22Rv1 (cell line): ENCODE measurements around the gene SPEG.
A peak's percentile ranks its signal among the peaks of the same experiment; 100 is the strongest.

ENCODE experiments used
- CTCF ChIP-seq: fragments of 450-650 bp; IDR thresholded peaks from 2 replicates; pipeline ENCODE4 v1.5.1; 2017; ENCODE audit warnings: mild to moderate bottlenecking
- ZFX ChIP-seq: fragments of 450-650 bp; IDR thresholded peaks from 2 replicates; pipeline ENCODE4 v1.6.1; 2017; ENCODE audit warnings: antibody characterized with exemption, borderline replicate concordance

- TF ChIP-seq ZFX (no peak), CTCF (peak; percentile 35)
Observed at GRCh38 chr2:219492575-219492974, 57.9 kb downstream of the SPEG start.
